ENCODE data around the gene UBB.

GRCh38 chr17:16364625-16365024 lies 16.3 kb upstream of the UBB start:
- TF ChIP-seq ZFX (IDR thresholded peaks at IDR 0.05) (no peak), CTCF (conservative IDR thresholded peaks at IDR 0.05) (no peak)
